ENCODE measurements around the gene RWDD3. TPM values are rescaled to one million over a fixed set of nuclear protein-coding genes. Genes with fewer than 3 reads are reported as not detected.

The RWDD3 gene
- polyA plus RNA-seq, 1 donor (not counting 4 experiments of a cell fraction or from before 2014, with no cell fraction given) = 15.0 TPM

DNA sequence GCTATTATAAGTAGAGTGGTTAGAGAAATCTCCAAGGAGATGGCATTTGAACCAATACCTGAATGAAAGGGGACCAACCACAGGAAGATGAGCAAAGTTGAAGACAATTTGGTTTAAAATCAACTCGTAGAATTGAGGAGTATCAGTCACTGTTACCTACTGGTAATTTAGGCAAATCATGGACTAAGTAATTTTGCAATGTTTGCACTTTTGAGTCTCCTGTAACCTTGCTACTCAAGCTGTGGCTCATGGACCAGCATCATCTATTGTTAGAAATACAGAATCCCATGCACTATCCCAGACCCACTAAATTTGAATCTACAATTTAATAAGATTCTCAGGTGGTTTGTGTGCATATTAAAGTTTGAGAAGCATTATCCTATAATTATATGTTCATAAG is 21.8 kb downstream of the RWDD3 start:
- Histone ChIP-seq H2AFZ (ENCODE audit: control insufficient read depth, low read length) (no peak overlapping the region), H3K27me3 (ENCODE audit: control insufficient read depth, extremely low read depth, insufficient read depth, low read length) (no peaks in the 10 kb centered on the region), H3K79me2 (ENCODE audit: control insufficient read depth, insufficient read depth, low read length) (no peaks in the 10 kb centered on the region), H3K4me2 (ENCODE audit: control insufficient read depth, extremely low read depth, insufficient read depth, low read depth, low read length) (no peak overlapping the region), H3K36me3 (ENCODE audit: control insufficient read depth in 2 of 2, extremely low read depth in 1 of 2, insufficient read depth in 2 of 2, low read length in 2 of 2) (no peaks in the 10 kb centered on the region), H3K9me1 (ENCODE audit: control insufficient read depth, extremely low read depth, insufficient read depth, low read length) (no peaks in the 10 kb centered on the region), H3K9ac (ENCODE audit: control insufficient read depth, extremely low read depth, insufficient read depth, low read length) (no peak overlapping the region), H4K20me1 (ENCODE audit: control insufficient read depth, extremely low read depth, insufficient read depth, low read length) (no peaks in the 10 kb centered on the region), H3K4me1 (ENCODE audit: control insufficient read depth, extremely low read depth, insufficient read depth, low read length) (no peaks in the 10 kb centered on the region), H3K27ac (ENCODE audit: control insufficient read depth, insufficient read depth, low read length) (no peak overlapping the region), H3K9me3 (ENCODE audit: control insufficient read depth, low read depth, low read length) (no peaks in the 10 kb centered on the region), H3K4me3 (ENCODE audit: control insufficient read depth in 2 of 3, extremely low read depth in 1 of 3, insufficient read depth in 2 of 3, low read depth in 1 of 3, low read length in 3 of 3) (no peak overlapping the region)
- dilution Hi-C loops (cut with MboI; ENCODE audit: extremely low pct_ligation_motif_present, low sequenced_read_pairs) = no loop called here
- no peak for FAIRE-seq
- DNase-seq (ENCODE audit: low read depth, low spot score) = no peak
- no peak for TF ChIP-seq EZH2 (IDR thresholded peaks at IDR 0.05; ENCODE audit: low read length)
- TF ChIP-seq, protein P1, sequence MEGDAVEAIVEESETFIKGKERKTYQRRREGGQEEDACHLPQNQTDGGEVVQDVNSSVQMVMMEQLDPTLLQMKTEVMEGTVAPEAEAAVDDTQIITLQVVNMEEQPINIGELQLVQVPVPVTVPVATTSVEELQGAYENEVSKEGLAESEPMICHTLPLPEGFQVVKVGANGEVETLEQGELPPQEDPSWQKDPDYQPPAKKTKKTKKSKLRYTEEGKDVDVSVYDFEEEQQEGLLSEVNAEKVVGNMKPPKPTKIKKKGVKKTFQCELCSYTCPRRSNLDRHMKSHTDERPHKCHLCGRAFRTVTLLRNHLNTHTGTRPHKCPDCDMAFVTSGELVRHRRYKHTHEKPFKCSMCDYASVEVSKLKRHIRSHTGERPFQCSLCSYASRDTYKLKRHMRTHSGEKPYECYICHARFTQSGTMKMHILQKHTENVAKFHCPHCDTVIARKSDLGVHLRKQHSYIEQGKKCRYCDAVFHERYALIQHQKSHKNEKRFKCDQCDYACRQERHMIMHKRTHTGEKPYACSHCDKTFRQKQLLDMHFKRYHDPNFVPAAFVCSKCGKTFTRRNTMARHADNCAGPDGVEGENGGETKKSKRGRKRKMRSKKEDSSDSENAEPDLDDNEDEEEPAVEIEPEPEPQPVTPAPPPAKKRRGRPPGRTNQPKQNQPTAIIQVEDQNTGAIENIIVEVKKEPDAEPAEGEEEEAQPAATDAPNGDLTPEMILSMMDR (optimal IDR thresholded peaks at IDR 0.05 in 1 of 3, IDR thresholded peaks at IDR 0.05 in 1 of 3, conservative IDR thresholded peaks at IDR 0.05 in 1 of 3; ENCODE audit: extremely low read depth in 1 of 3, insufficient read depth in 2 of 3, low read length in 3 of 3) = no peak

DNA sequence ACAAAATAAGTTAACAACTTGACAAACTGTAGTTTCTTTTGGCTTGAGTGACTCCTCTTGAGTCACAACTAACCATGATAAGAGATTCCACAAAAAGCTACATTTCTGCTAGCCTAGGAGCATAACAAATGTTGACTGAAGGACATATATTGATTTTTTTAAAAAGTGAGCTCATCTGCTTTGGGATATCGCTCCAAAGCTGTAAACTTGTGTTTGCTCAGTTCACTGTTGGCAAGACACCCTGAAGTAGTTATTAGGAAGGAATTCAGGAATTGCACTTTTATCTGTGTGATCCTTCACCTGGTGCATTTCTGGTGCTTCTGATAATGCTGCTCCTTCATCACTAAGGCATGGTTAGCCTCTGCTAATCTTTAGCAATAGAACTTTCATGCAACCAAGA is 23.7 kb downstream of the RWDD3 start:
- Histone ChIP-seq H3K4me3 (ENCODE audit: control insufficient read depth in 2 of 3, extremely low read depth in 1 of 3, insufficient read depth in 2 of 3, low read depth in 1 of 3, low read length in 3 of 3) (no peak overlapping the region), H3K9me3 (ENCODE audit: control insufficient read depth, low read depth, low read length) (no peaks in the 10 kb centered on the region), H3K79me2 (ENCODE audit: control insufficient read depth, insufficient read depth, low read length) (no peaks in the 10 kb centered on the region), H3K4me1 (ENCODE audit: control insufficient read depth, extremely low read depth, insufficient read depth, low read length) (no peaks in the 10 kb centered on the region), H3K27me3 (ENCODE audit: control insufficient read depth, extremely low read depth, insufficient read depth, low read length) (no peaks in the 10 kb centered on the region), H3K36me3 (ENCODE audit: control insufficient read depth in 2 of 2, extremely low read depth in 1 of 2, insufficient read depth in 2 of 2, low read length in 2 of 2) (no peaks in the 10 kb centered on the region), H3K9me1 (ENCODE audit: control insufficient read depth, extremely low read depth, insufficient read depth, low read length) (no peaks in the 10 kb centered on the region), H3K9ac (ENCODE audit: control insufficient read depth, extremely low read depth, insufficient read depth, low read length) (no peak overlapping the region), H4K20me1 (ENCODE audit: control insufficient read depth, extremely low read depth, insufficient read depth, low read length) (no peaks in the 10 kb centered on the region), H3K4me2 (ENCODE audit: control insufficient read depth, extremely low read depth, insufficient read depth, low read depth, low read length) (no peak overlapping the region), H3K27ac (ENCODE audit: control insufficient read depth, insufficient read depth, low read length) (no peak overlapping the region), H2AFZ (ENCODE audit: control insufficient read depth, low read length) (no peak overlapping the region)
- no peak for DNase-seq (ENCODE audit: low read depth, low spot score)
- dilution Hi-C loops (cut with MboI; ENCODE audit: extremely low pct_ligation_motif_present, low sequenced_read_pairs) = no loop called here
- TF ChIP-seq EZH2 (IDR thresholded peaks at IDR 0.05; ENCODE audit: low read length) = no peak
- TF ChIP-seq, protein P1 (optimal IDR thresholded peaks at IDR 0.05 in 1 of 3, IDR thresholded peaks at IDR 0.05 in 1 of 3, conservative IDR thresholded peaks at IDR 0.05 in 1 of 3; ENCODE audit: extremely low read depth in 1 of 3, insufficient read depth in 2 of 3, low read length in 3 of 3) = no peak
- peak; percentile 9 for FAIRE-seq

Measured in keratinocyte (primary cell).